ENCODE data around the gene FKBP1A. TPM values are rescaled to one million over a fixed set of nuclear protein-coding genes. Genes with fewer than 3 reads are reported as not detected.

The FKBP1A gene
- total and polyA plus RNA-seq, 2 of the 4 experiments (the other 2 are of a cell fraction), result 120 to 528 TPM

DNA sequence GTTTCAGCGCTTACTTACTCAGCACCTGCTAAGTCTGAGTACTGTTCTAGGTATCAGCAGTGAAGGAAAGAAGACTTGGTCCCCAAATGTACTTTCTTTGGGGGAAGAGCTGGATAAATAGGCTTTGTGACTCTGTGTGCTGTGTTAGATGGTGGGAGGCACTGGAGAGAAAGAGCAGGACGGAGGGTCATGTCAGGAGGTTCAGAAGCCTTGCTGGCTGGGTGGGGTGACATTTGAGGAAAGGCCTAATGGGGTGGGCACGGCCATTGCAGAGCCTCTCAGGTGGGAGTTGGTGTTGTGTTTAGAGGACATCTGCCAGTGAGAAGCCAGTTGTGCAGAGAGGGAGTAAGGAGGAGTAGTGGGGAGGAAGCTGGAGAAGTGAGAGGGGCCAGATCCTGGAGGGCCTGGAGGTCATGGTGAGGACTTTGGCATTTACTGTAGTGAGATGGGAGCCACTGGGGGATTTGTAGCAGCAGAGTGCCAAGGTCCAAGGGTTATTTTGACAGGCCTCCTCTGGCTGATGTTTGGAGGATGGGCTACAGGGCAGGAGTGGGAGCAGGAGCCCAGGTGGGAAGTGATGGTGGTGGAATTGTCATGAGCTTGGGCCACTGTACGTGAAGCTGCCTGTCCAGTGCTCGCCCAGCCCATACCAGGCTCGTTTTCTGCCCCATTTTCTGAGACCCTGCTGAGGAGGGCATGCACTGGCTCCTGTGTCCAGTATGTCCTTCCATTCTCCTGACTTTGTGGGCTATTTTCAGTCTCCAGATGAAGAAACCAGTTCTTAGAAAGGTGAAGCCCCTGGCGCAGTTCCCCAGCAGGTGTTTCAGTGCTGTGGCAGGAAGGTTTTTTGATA, 64.8 kb downstream of the FKBP1A start (continued):
- TF ChIP-seq, protein P1, sequence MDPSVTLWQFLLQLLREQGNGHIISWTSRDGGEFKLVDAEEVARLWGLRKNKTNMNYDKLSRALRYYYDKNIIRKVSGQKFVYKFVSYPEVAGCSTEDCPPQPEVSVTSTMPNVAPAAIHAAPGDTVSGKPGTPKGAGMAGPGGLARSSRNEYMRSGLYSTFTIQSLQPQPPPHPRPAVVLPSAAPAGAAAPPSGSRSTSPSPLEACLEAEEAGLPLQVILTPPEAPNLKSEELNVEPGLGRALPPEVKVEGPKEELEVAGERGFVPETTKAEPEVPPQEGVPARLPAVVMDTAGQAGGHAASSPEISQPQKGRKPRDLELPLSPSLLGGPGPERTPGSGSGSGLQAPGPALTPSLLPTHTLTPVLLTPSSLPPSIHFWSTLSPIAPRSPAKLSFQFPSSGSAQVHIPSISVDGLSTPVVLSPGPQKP (IDR thresholded peaks at IDR 0.05; ENCODE audit: borderline replicate concordance, low read depth, low read length), result no peak

DNA sequence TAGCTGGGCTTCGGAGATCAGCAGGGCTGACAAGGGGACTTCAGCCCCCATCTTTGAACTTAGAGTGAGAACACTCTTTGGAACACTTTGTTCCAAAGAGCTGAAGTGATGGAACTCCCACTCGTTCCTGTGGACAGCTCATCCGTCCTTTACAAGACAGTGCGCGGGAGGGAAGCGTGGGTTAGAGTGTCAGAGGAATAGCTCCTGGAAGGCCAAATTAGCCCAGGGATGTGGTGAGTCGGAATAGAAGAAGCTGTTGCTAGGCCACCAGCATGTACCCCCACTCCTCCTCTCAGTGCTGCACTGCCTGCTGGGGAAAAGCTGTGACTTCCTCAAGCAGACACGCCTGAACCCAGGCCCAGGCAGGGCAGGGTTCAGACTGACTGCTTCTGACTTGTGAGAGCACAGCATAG, 65.6 kb downstream of the FKBP1A start:
- Histone ChIP-seq H3K14ac (replicated peaks; ENCODE audit: low read depth, low read length) (peak overlapping the region; percentile 21; the same call in 1 of the 2 replicates), H3K9me1 (ENCODE audit: insufficient read depth, low read length) (peaks cover 38% of the 10 kb centered on the region), H3K27me3 (ENCODE audit: control insufficient read depth, insufficient read depth, low read length) (no peaks in the 10 kb centered on the region), H3K9ac (ENCODE audit: low read depth, low read length) (no peak overlapping the region; the same call in 1 of the 2 replicates), H2BK5ac (ENCODE audit: low read depth, low read length, poor library complexity, severe bottlenecking) (peak overlapping the region; percentile 75), H3K56ac (ENCODE audit: extremely low read depth, insufficient read depth, low read length) (0 out of 2 replicates have a peak overlapping the region, but pooled peaks have one; percentile 14), H3K4ac (ENCODE audit: low read depth, low read length) (peak overlapping the region; percentile 98), H2BK120ac (ENCODE audit: low read depth, low read length) (peak overlapping the region; percentile 62; the same call in 1 of the 2 replicates), H3K4me3 (ENCODE audit: insufficient read depth, low read depth, low read length) (no peak overlapping the region), H3K9me3 (ENCODE audit: control insufficient read depth, insufficient read depth, low read length) (no peaks in the 10 kb centered on the region), H2BK20ac (ENCODE audit: low read depth, low read length) (peak overlapping the region; percentile 40; the same call in 1 of the 2 replicates), H3K27ac (ENCODE audit: insufficient read depth, low read length) (peak overlapping the region; percentile 36), H3K4me2 (ENCODE audit: low read depth, low read length) (peak overlapping the region; percentile 35), H4K5ac (ENCODE audit: low read depth, low read length) (no peak overlapping the region), H3K36me3 (ENCODE audit: control insufficient read depth, insufficient read depth, low read length) (no peaks in the 10 kb centered on the region), H4K8ac (ENCODE audit: low read depth in 2 of 2, low read length in 2 of 2) (peak overlapping the region; percentile 93 to 95; a peak in 1 of 4 replicates), H3K4me1 (ENCODE audit: control insufficient read depth, insufficient read depth, low read length) (peaks cover 32% of the 10 kb centered on the region), H3K23ac (ENCODE audit: low read depth, low read length) (peak overlapping the region; percentile 0; the same call in 1 of the 2 replicates), H2AK5ac (ENCODE audit: low read depth, low read length) (peak overlapping the region; percentile 0; the same call in 1 of the 2 replicates), H3K18ac (ENCODE audit: low read depth, low read length) (0 out of 2 replicates have a peak overlapping the region, but pooled peaks have one; percentile 5), H4K91ac (ENCODE audit: insufficient read depth, low read depth, low read length) (peak overlapping the region; percentile 33; the same call in 1 of the 2 replicates), H4K20me1 (ENCODE audit: insufficient read depth, low read length) (peaks cover 4% of the 10 kb centered on the region; the same call in 1 of the 2 replicates), H3K79me1 (ENCODE audit: low read depth in 1 of 2, low read length in 2 of 2) (peaks cover 40 to 83% of the 10 kb centered on the region in 2 experiments), H2AK9ac (replicated peaks; ENCODE audit: low read depth, low read length, poor library complexity) (no peak overlapping the region), H2AFZ (replicated peaks; ENCODE audit: low read length, poor library complexity) (no peak overlapping the region), H2BK15ac (ENCODE audit: low read depth, low read length) (0 out of 3 replicates have a peak overlapping the region, but pooled peaks have one; percentile 88)
- no CpG with 5 or more reads among the region's 8 CpGs for WGBS, 2 experiments (ENCODE audit: extremely low coverage in 2 of 2, insufficient read length in 1 of 2)
- TF ChIP-seq FOS (IDR thresholded peaks at IDR 0.05; ENCODE audit: low read depth, low read length) (0 out of 2 replicates have a peak, but pooled peaks have one; percentile 36), MXI1 (IDR thresholded peaks at IDR 0.05; ENCODE audit: borderline replicate concordance, low read depth, low read length) (no peak), RAD21 (IDR thresholded peaks at IDR 0.05; ENCODE audit: low read length) (peak; percentile 15; the same call in 1 of the 2 replicates)
- in situ Hi-C loops (cut with MboI; ENCODE audit: low sequenced_read_pairs) (loop anchor here (25.0 kb wide), 1 partner anchor 510 kb away; no protein-coding TSS in a partner anchor), dilution Hi-C loops (cut with HindIII; ENCODE audit: low sequenced_read_pairs, unreplicated experiment) (no loop called here), intact Hi-C loops (cut with micrococcal nuclease) (loop anchor here (5.0 kb wide), 1 partner anchor 50 kb away; no protein-coding TSS in a partner anchor)
- ATAC-seq (ENCODE audit: low read depth), result peak; percentile 8
- no TSS peak for BruUV-seq (replicated peaks)
- DNase-seq, result peak; percentile 79
- ChIA-PET POLR2A (ENCODE audit: unreplicated experiment) (interaction anchor here (0.6 kb wide), 1 partner anchor 8 kb away, joined by 5 read pairs; no protein-coding TSS in a partner anchor), CTCF (no interaction called here)
